Measurements from ENCODE around the gene STH. TPM values are rescaled to one million over a fixed set of nuclear protein-coding genes. Genes with fewer than 3 reads are reported as not detected.
"Not testable (repeated sequence)": the region's sequence is repeated elsewhere in the genome, so short reads cannot be mapped to it uniquely, and the experiment has no call there.

STH gene
- total and polyA plus RNA-seq, 12 donors: not detected

GRCh38 chr17:46003907-46004748 lies 5.1 kb downstream of the STH start:
- H3K9me3 ChIP-seq (replicated peaks in 1 of 3): no peaks in the 10 kb centered on the region
- WGBS, 4 donors: 21 to 29% (median 29%) methylated on average over 2 to 6 of the region's 6 CpGs
- no peak overlapping the region for H3K4me3 ChIP-seq
- peak overlapping the region in 1 of 5 donors; percentile 21 for H3K27ac ChIP-seq
- intact Hi-C loops (cut with DNase I): loop anchor here (5.0 kb wide), 3 partner anchors 38 to 208 kb away; no protein-coding TSS in a partner anchor
- peak; percentile 65 to 83 (median 81) for DNase-seq
- H3K4me1 ChIP-seq (replicated peaks in 1 of 2): peaks cover 0 to 14% of the 10 kb centered on the region in 2 donors
- no peaks in the 10 kb centered on the region for H3K36me3 ChIP-seq (replicated peaks in 1 of 2)
- TF ChIP-seq CTCF (IDR thresholded peaks at IDR 0.05) (no peak), POLR2A (IDR thresholded peaks at IDR 0.05) (no peak)
- no peaks in the 10 kb centered on the region for H3K27me3 ChIP-seq

GRCh38 chr17:46006082-46006481 lies 7.0 kb downstream of the STH start:
- peaks cover 0 to 14% of the 10 kb centered on the region in 2 donors for H3K4me1 ChIP-seq (replicated peaks in 1 of 2)
- WGBS, 4 donors: 88 to 97% (median 93%) methylated on average over 1 of the region's 1 CpG
- intact Hi-C loops (cut with DNase I); H3K36me3 ChIP-seq (replicated peaks in 1 of 2); H3K4me3 ChIP-seq; H3K27me3 ChIP-seq; H3K27ac ChIP-seq; H3K9me3 ChIP-seq (replicated peaks in 1 of 3); DNase-seq: not testable (repeated sequence)

GRCh38 chr17:46007461-46007965 lies 8.5 kb downstream of the STH start:
- Histone ChIP-seq H3K4me1 (replicated peaks in 1 of 2) (peaks cover 0 to 14% of the 10 kb centered on the region in 2 donors), H3K36me3 (replicated peaks in 1 of 2) (no peaks in the 10 kb centered on the region), H3K4me3 (no peak overlapping the region), H3K27ac (no peak overlapping the region), H3K9me3 (replicated peaks in 1 of 3) (no peaks in the 10 kb centered on the region), H3K27me3 (no peaks in the 10 kb centered on the region)
- intact Hi-C loops (cut with DNase I): no loop called here
- TF ChIP-seq CTCF (IDR thresholded peaks at IDR 0.05): no peak
- TF ChIP-seq POLR2A (IDR thresholded peaks at IDR 0.05): no peak
- no peak for DNase-seq
- WGBS, 4 donors: 62 to 66% (median 63%) methylated on average over 2 of the region's 2 CpGs

- Histone ChIP-seq H3K9me3 (replicated peaks in 1 of 3) (no peaks in the 10 kb centered on the region), H3K4me1 (replicated peaks in 1 of 2) (peaks cover 0 to 9% of the 10 kb centered on the region in 2 donors), H3K27ac (no peak overlapping the region), H3K4me3 (no peak overlapping the region), H3K27me3 (no peaks in the 10 kb centered on the region), H3K36me3 (replicated peaks in 1 of 2) (no peaks in the 10 kb centered on the region)
- no peak for DNase-seq
- intact Hi-C loops (cut with DNase I): no loop called here
- TF ChIP-seq CTCF (IDR thresholded peaks at IDR 0.05) (no peak), POLR2A (IDR thresholded peaks at IDR 0.05) (no peak)
- WGBS, 4 donors: 90 to 96% (median 93%) methylated on average over 9 of the region's 9 CpGs
These were observed 9.5 kb downstream of the STH start for GRCh38 chr17:46008591-46008990.

All from adrenal gland (tissue), 12 donors.